ENCODE measurements around the gene TSPAN31.
A peak's percentile ranks its signal among the peaks of the same experiment; 100 is the strongest.

TSPAN31 gene

DNA sequence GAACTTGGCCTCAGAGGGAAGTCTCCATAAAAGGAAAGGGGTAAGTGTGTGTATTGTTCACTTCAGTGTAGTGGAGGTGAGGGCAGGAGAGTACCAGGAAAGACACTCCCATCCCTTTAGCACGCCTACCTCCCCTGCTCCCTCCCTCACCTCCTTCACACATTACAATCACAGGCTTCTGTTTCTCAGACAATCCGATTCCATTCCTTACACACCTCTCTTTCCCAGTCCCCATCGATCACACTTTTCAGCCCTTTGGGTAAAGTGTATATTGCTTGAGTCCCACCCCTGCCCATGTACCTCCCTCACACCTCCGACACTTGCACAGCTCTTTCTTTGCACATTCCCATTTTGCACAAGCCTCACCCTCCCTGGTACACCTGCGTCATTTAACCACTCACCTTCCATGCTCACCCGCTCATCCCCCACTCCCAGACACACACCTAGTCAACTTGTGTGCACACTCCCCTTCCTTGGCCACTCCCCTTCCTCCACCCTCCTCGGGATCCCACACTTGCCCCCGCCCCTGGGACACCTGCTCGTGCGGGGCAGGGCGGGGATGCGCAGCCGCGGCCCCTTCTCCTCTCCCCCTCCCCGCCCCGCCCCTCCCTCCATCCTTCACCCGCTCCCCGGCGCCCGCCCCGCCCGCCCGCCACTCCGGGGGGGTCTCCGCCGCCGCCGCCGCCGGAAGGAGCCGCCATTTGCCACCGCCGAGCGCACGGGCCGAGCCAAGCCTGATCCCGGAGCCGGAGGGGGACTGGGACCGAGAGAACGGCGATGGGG, 9.8 kb downstream of the TSPAN31 start, which contains the start of gene MARCHF9:
Gene MARCHF9 (plus strand): TSS at position 693 of the 783 bp plus-strand sequence. CDS start 426 bp downstream, outside the sequence.
- DNase-seq = peak; percentile 96

DNA sequence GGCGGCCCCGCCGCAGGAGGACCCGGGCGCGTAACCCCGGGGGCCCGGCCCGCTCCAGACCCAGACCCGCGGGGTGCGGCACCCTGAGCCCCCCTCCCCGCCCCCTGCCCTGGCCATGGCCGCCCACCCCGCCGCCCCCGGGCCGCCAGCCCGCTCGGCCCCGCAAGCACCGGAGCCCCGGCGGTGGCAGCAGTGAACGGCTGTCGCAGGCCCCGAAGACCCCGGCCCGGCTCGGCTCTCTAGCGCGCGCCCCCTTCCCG, 10.3 kb downstream of the TSPAN31 start:
- DNase-seq = no peak

- DNase-seq = peak; percentile 56
These were observed 10.9 kb downstream of the TSPAN31 start for GRCh38 chr12:57755454-57756372.

- peak; percentile 79 for DNase-seq
These were observed 11.8 kb downstream of the TSPAN31 start for GRCh38 chr12:57756406-57757341.

GRCh38 chr12:57757771-57758170, 12.9 kb downstream of the TSPAN31 start:
- no peak for DNase-seq

DNA sequence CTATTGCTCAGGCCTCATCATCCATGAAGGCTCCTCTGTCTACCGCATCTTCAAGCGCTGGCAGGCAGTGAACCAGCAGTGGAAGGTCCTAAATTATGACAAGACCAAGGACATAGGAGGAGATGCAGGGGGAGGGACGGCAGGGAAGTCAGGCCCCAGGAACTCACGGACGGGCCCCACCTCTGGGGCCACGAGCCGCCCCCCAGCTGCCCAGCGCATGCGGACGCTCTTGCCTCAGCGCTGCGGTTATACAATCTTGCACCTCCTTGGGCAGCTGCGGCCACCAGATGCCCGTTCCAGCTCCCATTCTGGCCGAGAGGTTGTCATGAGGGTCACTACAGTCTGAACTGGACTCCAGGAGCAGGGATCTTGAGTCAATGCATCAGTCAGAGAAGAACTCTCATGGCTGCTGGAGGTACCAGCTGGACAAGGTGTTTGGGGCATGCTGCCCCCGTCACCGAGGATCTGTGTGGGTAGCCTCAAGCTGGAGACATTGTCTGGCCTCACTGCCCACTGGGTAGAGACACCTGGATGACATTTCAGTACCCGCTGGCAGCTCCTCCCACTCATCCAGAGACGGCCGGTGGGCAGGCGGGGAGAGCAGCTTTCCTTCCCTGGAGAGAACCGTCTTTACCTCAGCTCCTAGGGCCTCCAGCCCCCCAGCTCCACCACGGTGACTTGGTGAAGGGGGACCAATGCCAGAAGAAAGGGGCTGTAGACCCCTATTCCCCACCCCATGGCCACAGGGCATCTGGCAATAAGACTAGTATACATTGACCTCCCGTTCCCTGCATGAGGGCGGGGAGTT, 13.9 kb downstream of the TSPAN31 start:
- no peak for DNase-seq

DNA sequence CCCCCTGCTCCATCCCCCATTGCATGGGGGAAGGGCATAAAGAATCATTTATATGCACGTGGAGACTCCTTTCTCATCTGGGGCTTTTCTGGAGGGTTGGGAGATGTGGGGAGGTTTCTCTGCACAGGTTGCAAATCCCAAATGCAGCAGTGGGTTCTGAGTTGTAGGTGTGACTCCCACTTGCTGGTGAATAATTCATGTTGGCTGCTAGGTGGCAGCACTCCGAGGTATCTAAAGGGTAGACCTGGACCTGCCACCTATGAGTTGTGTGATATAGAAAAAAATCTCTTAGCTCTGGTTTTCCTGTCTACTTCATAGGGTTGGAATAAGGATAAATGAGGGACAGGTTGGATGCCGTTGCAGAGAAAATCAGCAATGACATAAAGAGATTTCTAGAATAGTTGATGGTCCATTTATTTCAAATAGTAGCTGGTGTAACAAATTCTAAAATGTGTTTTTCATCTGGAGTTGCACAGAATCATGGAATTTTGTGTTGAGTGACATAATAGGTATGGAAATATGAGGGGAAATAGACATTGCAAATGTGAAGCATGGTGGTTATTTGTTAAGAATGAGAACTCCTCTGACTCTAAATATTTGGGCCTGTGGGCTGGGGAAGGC, 14.6 kb downstream of the TSPAN31 start:
- peak; percentile 62 for DNase-seq

DNA sequence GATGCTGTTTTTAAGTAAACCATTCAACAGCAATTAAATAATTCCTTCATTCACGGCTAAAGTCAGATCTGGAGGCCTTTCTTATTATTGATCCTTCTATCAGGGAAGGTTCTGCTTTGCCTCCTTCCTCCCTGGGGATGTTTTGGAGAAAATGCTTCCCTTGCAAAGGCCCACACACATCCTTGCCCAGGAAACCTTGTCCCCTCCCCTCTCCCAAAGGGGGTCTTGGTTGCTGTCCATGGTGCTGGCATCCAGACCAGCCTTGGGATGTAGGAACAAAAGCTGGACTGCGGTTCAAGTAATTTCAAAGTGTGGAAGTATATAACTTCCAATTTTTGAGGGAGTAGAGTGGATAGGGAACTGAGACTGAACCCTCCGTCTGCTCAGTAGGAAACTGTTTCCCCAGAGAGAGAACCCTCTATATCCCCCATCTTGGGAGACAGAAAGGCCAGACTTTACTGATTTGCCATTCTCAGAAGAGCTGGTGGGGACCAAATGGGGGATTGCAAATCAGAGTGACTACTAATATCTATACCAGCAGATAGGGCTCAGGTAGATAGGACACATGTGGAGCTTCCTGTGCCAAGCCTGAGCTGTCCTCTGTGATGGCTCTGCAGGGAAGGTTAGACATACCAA, 15.6 kb downstream of the TSPAN31 start:
- no peak for DNase-seq

DNA sequence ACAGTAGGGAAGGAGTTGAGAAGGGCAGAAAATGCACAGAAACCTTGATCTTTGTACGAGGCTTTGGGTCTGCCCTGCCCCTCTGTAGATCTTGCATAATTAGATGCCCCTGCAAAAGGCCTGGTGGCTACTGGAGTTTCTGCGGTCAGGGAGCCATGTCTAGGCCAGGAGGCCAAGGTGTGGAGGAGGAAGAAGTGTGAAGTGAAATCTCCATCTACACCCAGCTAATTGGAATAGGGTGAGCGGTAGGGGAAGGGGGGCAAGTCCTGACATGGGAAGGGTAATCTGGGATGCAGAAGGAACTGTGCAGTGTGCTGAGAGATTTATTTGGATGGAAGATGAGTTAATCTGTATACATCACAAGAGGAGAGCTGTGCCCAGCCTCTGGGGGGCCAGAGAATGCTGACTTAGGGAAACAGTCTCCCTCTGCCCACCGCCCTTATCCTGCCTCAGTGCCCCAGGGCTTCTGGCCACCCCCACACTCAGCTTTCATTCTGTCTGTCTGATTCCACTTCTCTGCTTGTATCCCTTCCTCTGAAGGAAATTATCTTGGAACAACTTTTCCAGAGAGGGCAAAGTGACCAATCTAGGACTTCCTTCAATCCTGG, 16.7 kb downstream of the TSPAN31 start:
- DNase-seq = no peak

- DNase-seq = no peak
These were observed 17.6 kb downstream of the TSPAN31 start for GRCh38 chr12:57762463-57762862.

GRCh38 chr12:57763881-57764661, 19.2 kb downstream of the TSPAN31 start:
- DNase-seq = no peak

GRCh38 chr12:57764662-57765002, 19.8 kb downstream of the TSPAN31 start:
- no peak for DNase-seq

DNA sequence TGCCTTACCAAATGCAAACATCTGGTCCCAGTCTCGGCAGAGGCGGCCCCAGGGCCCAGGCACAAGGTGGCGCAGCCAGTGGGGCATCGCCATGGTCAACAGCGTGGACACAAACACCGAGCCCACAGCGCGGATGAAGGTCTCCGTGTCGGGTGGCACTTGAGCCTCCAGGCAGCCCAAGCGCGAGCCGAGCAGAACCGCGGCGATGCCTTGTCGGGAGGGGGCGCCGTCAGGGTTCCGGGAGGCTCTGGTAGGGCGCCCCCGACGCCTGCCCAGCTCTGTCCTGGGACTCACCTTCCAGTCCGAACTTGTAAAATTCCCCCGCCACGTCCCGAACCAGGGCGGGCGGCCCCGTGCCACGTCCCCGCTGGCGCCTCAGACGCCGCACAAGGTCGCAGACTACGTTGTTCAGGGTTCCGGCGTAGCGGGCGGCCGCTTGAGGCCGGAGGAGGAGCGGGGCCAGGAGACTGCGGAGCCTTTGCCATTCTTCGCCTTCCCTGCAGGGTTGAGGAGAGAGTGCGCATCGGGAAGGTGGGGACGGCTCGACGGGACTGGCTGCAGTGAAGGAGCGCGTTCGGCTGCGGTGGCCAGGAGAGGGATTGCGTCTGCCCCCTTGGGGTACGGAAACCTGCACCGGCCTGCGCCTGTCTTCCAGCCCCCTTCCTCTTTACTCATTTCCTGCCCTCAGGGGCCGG, 20.3 kb downstream of the TSPAN31 start:
- DNase-seq = peak; percentile 72

DNA sequence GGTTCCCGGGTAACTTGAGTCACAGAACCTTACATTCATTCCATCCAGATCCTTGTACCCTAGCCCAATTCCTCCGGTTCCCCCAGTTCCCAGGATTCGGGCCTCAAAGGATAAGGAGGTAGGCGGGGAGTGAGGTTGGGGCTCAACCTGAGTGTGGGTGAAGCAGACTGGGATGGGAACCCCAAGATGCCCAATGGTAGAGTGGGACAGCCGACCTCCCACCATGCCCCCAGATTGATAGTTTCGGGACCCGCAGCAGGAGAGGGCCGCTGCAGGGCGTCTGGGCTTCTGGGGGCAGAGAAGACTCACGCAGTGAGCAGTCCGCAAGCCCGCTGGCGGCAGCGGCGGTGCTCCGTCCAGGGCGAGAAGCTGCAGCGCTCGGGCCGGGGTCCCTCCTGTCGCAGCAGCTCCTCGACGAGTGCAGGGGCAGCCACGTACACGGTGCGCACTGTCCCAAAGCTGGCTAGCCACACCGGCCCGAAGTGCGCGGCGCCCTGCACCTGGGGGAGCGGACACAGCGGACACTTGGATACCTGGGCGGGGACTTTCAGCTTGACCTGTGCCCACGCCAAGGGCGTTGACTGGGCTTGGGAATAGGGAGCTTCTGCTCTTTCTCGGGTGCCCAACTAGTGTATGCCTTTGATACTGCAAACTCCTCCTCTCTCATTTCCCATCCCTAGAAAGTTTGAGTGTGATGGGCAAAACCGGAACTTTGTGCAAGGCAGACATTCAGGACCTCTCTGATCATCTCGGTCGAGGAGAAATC, 21.0 kb downstream of the TSPAN31 start:
- DNase-seq = no peak

DNA sequence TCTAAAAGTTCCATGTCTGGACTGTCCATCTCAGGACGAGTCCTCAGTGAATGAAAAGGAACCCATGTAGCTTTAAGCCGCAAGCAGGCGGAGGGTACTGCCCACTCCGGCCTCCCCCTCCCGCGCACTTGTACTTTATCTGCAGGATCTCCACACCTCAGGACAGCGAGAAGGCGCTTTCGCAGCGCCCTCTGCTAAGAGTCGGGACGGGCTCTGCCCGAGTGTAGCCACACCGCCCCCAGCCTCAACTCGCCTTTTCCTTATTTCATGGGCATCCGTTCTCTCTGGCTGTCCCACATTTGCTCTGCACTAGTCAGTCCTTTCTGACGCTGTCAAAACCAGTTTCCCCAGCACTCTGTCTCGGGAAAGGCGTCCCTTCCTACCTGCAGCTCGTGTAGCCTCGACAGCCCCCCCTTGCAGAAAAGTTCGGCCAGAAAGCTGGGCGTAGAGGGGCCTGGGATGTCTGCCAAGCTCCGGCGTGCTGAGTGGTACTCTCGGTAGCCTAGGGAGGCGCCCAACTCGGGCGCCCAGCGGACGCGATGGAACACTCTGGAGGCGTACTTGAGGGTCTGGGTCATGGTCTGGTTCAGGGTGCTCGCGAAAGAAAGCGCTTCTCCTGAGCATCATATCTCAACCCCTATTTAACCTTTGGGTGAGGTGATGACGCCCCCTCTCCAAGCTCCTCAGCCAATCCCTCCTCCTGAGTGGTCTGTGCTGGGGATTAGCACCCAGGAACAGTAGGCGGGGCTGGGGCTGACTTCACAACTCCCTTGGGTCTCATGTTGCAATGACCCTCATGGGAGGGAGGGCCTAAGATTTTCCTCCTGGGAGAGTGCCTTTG, 21.8 kb downstream of the TSPAN31 start, which contains the start of gene CYP27B1:
Gene CYP27B1 (minus strand): TSS at position 615 of the 841 bp plus-strand sequence. CDS start 37 bp downstream, at position 578.
- DNase-seq = no peak

- DNase-seq = no peak
These were observed 22.5 kb downstream of the TSPAN31 start for GRCh38 chr12:57767305-57767698.

DNA sequence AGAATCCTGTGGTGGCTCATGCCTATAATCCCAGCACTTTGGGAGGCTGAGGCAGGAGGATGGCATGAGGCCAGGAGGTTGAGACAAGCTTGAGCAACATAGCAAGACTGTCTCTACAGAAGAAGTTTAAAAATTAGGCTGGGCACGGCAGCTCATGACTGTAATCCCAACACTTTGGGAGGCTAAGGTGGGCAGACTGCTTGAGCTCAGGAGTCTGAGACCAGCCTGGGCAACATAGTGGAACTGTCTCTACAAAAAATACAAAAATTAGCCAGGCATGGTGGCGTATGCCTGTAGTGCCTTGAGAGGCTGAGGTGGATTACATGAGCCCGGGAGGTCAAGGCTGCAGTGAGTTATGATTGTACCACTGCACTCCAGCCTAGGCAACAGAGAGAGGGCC, 23.0 kb downstream of the TSPAN31 start:
- DNase-seq = no peak

Measured in CD4-positive, alpha-beta T cell treated with Interleukin-17A for 4 hours (primary cell).